K562 (cell line): ENCODE measurements around the gene APLF. TPM values are rescaled to one million over a fixed set of nuclear protein-coding genes. Genes with fewer than 3 reads are reported as not detected.

Experiments used
- ATAC-seq: fragments of 200-7000 bp; cut with Tn5 transposase; 3 replicates; pipeline ENCODE4 v1.9.1; 2020; ENCODE audit warnings: moderate library complexity
- BruUV-seq: library from RNA; stranded (reverse); fragments of 400-500 nt; replicated peaks from 2 replicates; lab custom pipeline; 2021; lab: Mats Ljungman, UMichigan
- CTCF ChIA-PET: fragments of 300-600 bp; formaldehyde crosslinking; extraction: SDS; loops from one replicate; lab custom pipeline; 2021; ENCODE audit warnings: low intra/inter-chr PET ratio; lab: Yijun Ruan, JAX
- POLR2A ChIA-PET: fragments of 300-600, 350-650 bp; sonication (Branson Sonifier 250); formaldehyde crosslinking; extraction: SDS; loops from one replicate; lab custom pipeline; 2021; ENCODE audit warnings: antibody characterized with exemption, inconsistent platforms; lab: Yijun Ruan, JAX
- DNase-seq, 4 experiments: peaks; one replicate each; pipeline versions ENCODE4 v3.0.0 to v3.0.0-alpha.2; 2011 to 2018; ENCODE audit warnings: low spot score in 3 of 4, mixed read lengths in 3 of 4; ENCODE audit errors: extremely low read depth in 1 of 4
- FAIRE-seq: peaks from 2 replicates; lab custom pipeline; 2011; peaks lifted over from hg19 to GRCh38; lab: Jason Lieb, UNC
- H2AFZ ChIP-seq: 2 replicates; pipeline ENCODE4 v1.6.0; 2011; ENCODE audit warnings: low read depth, low read length, control low read depth, inconsistent platforms
- H3K27ac ChIP-seq: fragments of 200-600 bp; 3 replicates; pipeline ENCODE4 v1.8.0; 2011; ENCODE audit warnings: low read depth, mild to moderate bottlenecking, control low read depth, inconsistent platforms, low read length, moderate library complexity, mixed read lengths; ENCODE audit errors: extremely low read depth
- H3K27me3 ChIP-seq, 2 experiments: fragments of 300-600 bp in 1 of 2; 2 replicates in 1 of 2; 3 replicates in 1 of 2; pipeline versions ENCODE4 v1.6.0 to v1.8.0; 2011; ENCODE audit warnings: inconsistent platforms in 2 of 2, low read length in 2 of 2, mild to moderate bottlenecking in 1 of 2, mixed read lengths in 1 of 2, moderate library complexity in 1 of 2; ENCODE audit not compliant: control insufficient read depth in 2 of 2, insufficient read depth in 2 of 2
- H3K36me3 ChIP-seq: fragments of 300-600 bp; 3 replicates; pipeline ENCODE4 v1.8.0; 2011; ENCODE audit warnings: mild to moderate bottlenecking, low read length, inconsistent platforms; ENCODE audit not compliant: control insufficient read depth, insufficient read depth
- H3K4me1 ChIP-seq, 2 experiments: fragments of 200-600 bp in 1 of 2; replicated peaks in 1 of 2; 2 replicates in 1 of 2; 3 replicates in 1 of 2; pipeline versions ENCODE4 v1.5.1 to v1.8.0; 2011; ENCODE audit warnings: inconsistent platforms in 2 of 2, low read length in 2 of 2, mild to moderate bottlenecking in 1 of 2, mixed read lengths in 1 of 2, moderate library complexity in 1 of 2; ENCODE audit not compliant: control insufficient read depth in 2 of 2, insufficient read depth in 2 of 2
- H3K4me2 ChIP-seq: 2 replicates; pipeline ENCODE4 v1.6.1; 2011; ENCODE audit warnings: low read length, control low read depth, inconsistent platforms, mixed read lengths; ENCODE audit not compliant: insufficient read depth
- H3K4me3 ChIP-seq: fragments of 200-600 bp; sonication (generic), shearing (Covaris generic); 2 replicates; pipeline ENCODE4 v1.5.1; 2016; ENCODE audit warnings: control low read depth, inconsistent platforms
- H3K79me2 ChIP-seq: fragments of 200-600 bp; 3 replicates; pipeline ENCODE4 v1.8.0; 2011; ENCODE audit warnings: low read length, inconsistent platforms; ENCODE audit not compliant: control insufficient read depth, insufficient read depth
- H3K9ac ChIP-seq, 2 experiments: 2 replicates each; pipeline versions ENCODE4 v1.6.0 to v1.6.1; 2011; ENCODE audit warnings: low read depth in 2 of 2, low read length in 2 of 2, control low read depth in 1 of 2, inconsistent platforms in 1 of 2, mild to moderate bottlenecking in 1 of 2, mixed read lengths in 1 of 2; ENCODE audit not compliant: insufficient read depth in 1 of 2
- H3K9me1 ChIP-seq: one replicate; pipeline ENCODE4 v1.6.0; 2011; ENCODE audit warnings: inconsistent platforms, mild to moderate bottlenecking, low read length, moderate library complexity; ENCODE audit not compliant: control insufficient read depth, insufficient read depth
- H3K9me3 ChIP-seq: replicated peaks from 2 replicates; pipeline ENCODE4 v1.5.1; 2011; ENCODE audit warnings: low read depth, low read length, inconsistent platforms; ENCODE audit not compliant: control insufficient read depth, insufficient read depth
- H4K20me1 ChIP-seq: replicated peaks from 2 replicates; pipeline ENCODE4 v1.6.1; 2011; ENCODE audit warnings: low read length, inconsistent platforms, mixed read lengths; ENCODE audit not compliant: control insufficient read depth, insufficient read depth
- ADNP ChIP-seq: fragments of 200-800 bp; sonication (Bioruptor generic); IDR thresholded peaks from 2 replicates; pipeline ENCODE4 v1.6.1; 2016; ENCODE audit warnings: missing genetic modification characterization, missing compliant biosample characterization
- CBFB ChIP-seq: sonication (generic); formaldehyde crosslinking; IDR thresholded peaks from 2 replicates; pipeline ENCODE4 v1.4.0; 2020; ENCODE audit warnings: mild to moderate bottlenecking, missing genetic modification reagents
- E2F5 ChIP-seq: sonication (generic); formaldehyde crosslinking; IDR thresholded peaks from 2 replicates; pipeline ENCODE4 v1.8.0; 2022; ENCODE audit warnings: mild to moderate bottlenecking, missing genetic modification reagents
- HDAC2 ChIP-seq: fragments of 450-650 bp; IDR thresholded peaks from 2 replicates; pipeline ENCODE4 v1.6.1; 2016; ENCODE audit warnings: mild to moderate bottlenecking
- JUND ChIP-seq, 2 experiments: IDR thresholded peaks; 2 replicates in 1 of 2; 3 replicates in 1 of 2; pipeline ENCODE4 v1.6.1; 2011; ENCODE audit warnings: borderline replicate concordance in 2 of 2, low read depth in 2 of 2, low read length in 2 of 2, improper control_type of control experiment in 1 of 2, missing biosample characterization in 1 of 2, missing genetic modification characterization in 1 of 2, missing genetic modification reagents in 1 of 2
- MEF2D ChIP-seq: conservative IDR thresholded peaks from 2 replicates; pipeline ENCODE4 v1.6.1; 2016; ENCODE audit warnings: low read depth, missing genetic modification characterization, missing compliant biosample characterization
- MLX ChIP-seq, 2 experiments: fragments of 450-650 bp in 1 of 2; sonication (generic) in 1 of 2; formaldehyde crosslinking; conservative IDR thresholded peaks; 2 replicates each; pipeline versions ENCODE4 v1.4.0 to v1.8.1; 2020 to 2022; ENCODE audit warnings: mild to moderate bottlenecking in 1 of 2, missing genetic modification reagents in 1 of 2
- STAT6 ChIP-seq: sonication (generic); formaldehyde crosslinking; IDR thresholded peaks from 2 replicates; pipeline ENCODE4 v1.8.1; 2023; ENCODE audit warnings: mild to moderate bottlenecking, missing genetic modification reagents
- WHSC1 ChIP-seq: IDR thresholded peaks from one replicate; pipeline ENCODE4 v1.6.1; 2012; ENCODE audit warnings: low read length, control low read depth, inconsistent platforms
- XRCC3 ChIP-seq: fragments of 450-650 bp; IDR thresholded peaks from 2 replicates; pipeline ENCODE4 v1.6.1; 2017; ENCODE audit warnings: mild to moderate bottlenecking, moderate library complexity
- ZNF408 ChIP-seq: fragments of 250-450 bp; sonication (Bioruptor Pico); IDR thresholded peaks from 2 replicates; pipeline ENCODE4 v1.4.0; 2020; ENCODE audit warnings: low read depth, mild to moderate bottlenecking, moderate library complexity
- ZNF511 ChIP-seq: sonication (generic); formaldehyde crosslinking; IDR thresholded peaks from 2 replicates; pipeline ENCODE4 v1.8.0; 2022; ENCODE audit warnings: mild to moderate bottlenecking, missing genetic modification reagents
- ZNF512 ChIP-seq: IDR thresholded peaks from 2 replicates; pipeline ENCODE4 v1.6.1; 2016; ENCODE audit warnings: missing genetic modification characterization, missing compliant biosample characterization
- WGBS: fragments of 100-300 bp; shearing (Covaris generic); methylation state at CpG from one replicate; pipeline ENCODE4 v1.1.6; 2016; ENCODE audit warnings: low coverage, mixed read lengths; ENCODE audit not compliant: insufficient coverage; ENCODE audit errors: missing lambda C conversion rate; 5-methylcytosine and 5-hydroxymethylcytosine counted together
- in situ Hi-C: fragments of 300-500 bp; cut with MboI; formaldehyde crosslinking; loops from 4 replicates; pipeline ENCODE4 v1.15.0; 2018; ENCODE audit warnings: inconsistent platforms, mixed read lengths
- intact Hi-C: fragments of 100-400 bp; cut with micrococcal nuclease; formaldehyde crosslinking; loops from 2 replicates; pipeline ENCODE4 v1.14.2; 2022
- polyA plus RNA-seq, 8 experiments: library from polyadenylated mRNA; depleted of rRNA in 4 of 8; stranded (reverse) in 5 of 8; unstranded in 3 of 8; fragments of >200 nt; fragmentation: Nextera tagmentation in 2 of 8; fragmentation: Illumina TruSeq in 1 of 8; extraction: Ambion mirVana in 2 of 8; extraction: Trizol in 1 of 8; gene quantifications; 2 replicates each; pipeline versions ENCODE4 v1.2.1 to v1.2.3, GENCODE V29; 2011 to 2014; ENCODE audit warnings: inconsistent platforms in 1 of 8, missing spikeins in 1 of 8
- total RNA-seq, 7 experiments: library from RNA; depleted of rRNA in 6 of 7; stranded (reverse); fragments of >200 nt in 6 of 7; fragmentation: Illumina TruSeq in 2 of 7; extraction: Trizol in 2 of 7; gene quantifications; 2 replicates each; pipeline versions ENCODE4 v1.2.1 to v1.2.3, GENCODE V29; 2011 to 2021; ENCODE audit warnings: low replicate concordance in 1 of 7

The APLF gene
- total and polyA plus RNA-seq, 9 of the 15 experiments (the other 6 are each of a cell fraction or from before 2014, with no cell fraction given) = 0.07 to 1.1 (median 0.71) TPM

GRCh38 chr2:68441179-68441993, 26.0 kb upstream of the APLF start:
- intact Hi-C loops (loop anchor here (1.0 to 5.0 kb wide), 3 partner anchors 79 to 319 kb away; no protein-coding TSS in a partner anchor), in situ Hi-C loops (loop anchor here (5.0 kb wide), 2 partner anchors 79 to 319 kb away; no protein-coding TSS in a partner anchor)
- DNase-seq (peak; percentile 67 to 95 (median 72)), ATAC-seq (peak; percentile 94), FAIRE-seq (peak; percentile 95)
- Histone ChIP-seq H3K36me3 (no peaks in the 10 kb centered on the region), H3K9me3 (no peaks in the 10 kb centered on the region), H3K79me2 (no peaks in the 10 kb centered on the region), H3K27me3 (no peaks in the 10 kb centered on the region), H3K9ac (no peak overlapping the region; a peak in 1 of 4 replicates), H3K4me3 (no peak overlapping the region), H3K9me1 (no peaks in the 10 kb centered on the region), H2AFZ (peak overlapping the region; percentile 95), H3K4me2 (no peak overlapping the region), H4K20me1 (no peaks in the 10 kb centered on the region), H3K27ac (peak overlapping the region; percentile 53; the same call in 2 of the 3 replicates), H3K4me1 (peaks cover 4 to 29% of the 10 kb centered on the region in 2 experiments; a peak in 4 of 5 replicates)
- CTCF ChIA-PET = interaction anchor here (1.2 to 2.2 kb wide), 3 partner anchors 79 to 319 kb away, joined by 3 to 24 read pairs (median 9); no protein-coding TSS in a partner anchor
- WGBS = 34% methylated on average over 6 of the region's 6 CpGs
- POLR2A ChIA-PET = interaction anchor here (0.6 to 2.9 kb wide), 9 partner anchors 13 to 379 kb away, joined by 3 to 21 read pairs (median 3); partner anchors contain the start of genes C1D, CNRIP1 and PNO1
- BruUV-seq = no TSS peak
- TF ChIP-seq WHSC1 (no peak), MLX (CRISPR knock-in tag; conservative IDR thresholded peaks at IDR 0.05) (no peak), JUND (IDR thresholded peaks at IDR 0.05; ENCODE audit: borderline replicate concordance, low read depth, low read length) (peak; percentile 59; the same call in 1 of the 2 replicates), JUND (tag; IDR thresholded peaks at IDR 0.05; ENCODE audit: borderline replicate concordance, low read depth, low read length) (no peak; the same call in 1 of the 3 replicates), ZNF511 (CRISPR knock-in tag) (no peak), CBFB (CRISPR knock-in tag) (no peak), XRCC3 (no peak), ZNF512 (no peak), E2F5 (CRISPR knock-in tag) (no peak), ZNF408 (CRISPR knock-in tag) (no peak), ADNP (tag) (no peak), HDAC2 (no peak), STAT6 (CRISPR knock-in tag) (no peak), MEF2D (tag) (no peak)
